ENCODE data around the gene LEF1.

DNA sequence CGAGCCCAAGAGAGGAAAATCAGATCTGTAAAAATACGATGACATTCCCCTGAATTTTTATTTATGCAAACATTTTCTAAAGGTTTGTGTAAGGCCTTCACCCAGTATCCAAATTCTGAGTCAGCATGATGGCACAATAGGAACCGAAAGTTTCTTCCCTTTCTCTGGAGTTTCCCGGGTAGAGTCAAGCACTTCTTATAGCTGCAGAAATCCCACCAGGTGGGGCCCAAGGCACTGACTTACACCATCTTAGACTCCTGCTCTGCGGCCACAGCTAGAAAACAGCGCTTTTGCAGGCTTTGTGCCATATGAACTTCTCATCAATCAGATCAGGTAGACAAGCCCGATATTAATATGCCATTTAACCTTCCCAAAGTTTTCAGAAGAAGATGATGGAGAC is 13.4 kb downstream of the LEF1 start:
- TF ChIP-seq, protein P1, sequence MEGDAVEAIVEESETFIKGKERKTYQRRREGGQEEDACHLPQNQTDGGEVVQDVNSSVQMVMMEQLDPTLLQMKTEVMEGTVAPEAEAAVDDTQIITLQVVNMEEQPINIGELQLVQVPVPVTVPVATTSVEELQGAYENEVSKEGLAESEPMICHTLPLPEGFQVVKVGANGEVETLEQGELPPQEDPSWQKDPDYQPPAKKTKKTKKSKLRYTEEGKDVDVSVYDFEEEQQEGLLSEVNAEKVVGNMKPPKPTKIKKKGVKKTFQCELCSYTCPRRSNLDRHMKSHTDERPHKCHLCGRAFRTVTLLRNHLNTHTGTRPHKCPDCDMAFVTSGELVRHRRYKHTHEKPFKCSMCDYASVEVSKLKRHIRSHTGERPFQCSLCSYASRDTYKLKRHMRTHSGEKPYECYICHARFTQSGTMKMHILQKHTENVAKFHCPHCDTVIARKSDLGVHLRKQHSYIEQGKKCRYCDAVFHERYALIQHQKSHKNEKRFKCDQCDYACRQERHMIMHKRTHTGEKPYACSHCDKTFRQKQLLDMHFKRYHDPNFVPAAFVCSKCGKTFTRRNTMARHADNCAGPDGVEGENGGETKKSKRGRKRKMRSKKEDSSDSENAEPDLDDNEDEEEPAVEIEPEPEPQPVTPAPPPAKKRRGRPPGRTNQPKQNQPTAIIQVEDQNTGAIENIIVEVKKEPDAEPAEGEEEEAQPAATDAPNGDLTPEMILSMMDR (IDR thresholded peaks at IDR 0.05), result no peak
- TF ChIP-seq POLR2AphosphoS5 (IDR thresholded peaks at IDR 0.05), result no peak
- no peak for TF ChIP-seq EP300 (IDR thresholded peaks at IDR 0.05)

All from esophagus muscularis mucosa (tissue), 4 donors.